GM23338 (cell line): ENCODE results near the gene MYO1D. TPM values are rescaled to one million over a fixed set of nuclear protein-coding genes. Genes with fewer than 3 reads are reported as not detected.

Experiments used
- ATAC-seq: fragments of 200-7000 bp; cut with Tn5 transposase; 3 replicates; pipeline ENCODE4 v1.9.1; 2020
- DNase-seq: peaks from one replicate; pipeline ENCODE4 v3.0.0-alpha.2; 2015; ENCODE audit warnings: low spot score
- H2AFZ ChIP-seq: fragments of 200-600 bp; sonication (generic); 2 replicates; pipeline ENCODE4 v1.8.0; 2016; ENCODE audit warnings: antibody characterized with exemption, mild to moderate bottlenecking, moderate library complexity
- H3F3A ChIP-seq: fragments of 200-600 bp; sonication (generic); replicated peaks from 2 replicates; pipeline ENCODE4 v1.8.0; 2017; ENCODE audit warnings: antibody characterized with exemption, mixed run types, low read depth
- H3K27ac ChIP-seq: fragments of 200-600 bp; sonication (generic); 2 replicates; pipeline ENCODE4 v1.6.1; 2016; ENCODE audit warnings: low read depth
- H3K27me3 ChIP-seq: fragments of 200-600 bp; sonication (generic); 2 replicates; pipeline ENCODE4 v1.8.0; 2016; ENCODE audit warnings: mild to moderate bottlenecking, mixed run types, moderate library complexity; ENCODE audit not compliant: insufficient read depth
- H3K36me3 ChIP-seq: fragments of 200-600 bp; sonication (generic); 2 replicates; pipeline ENCODE4 v1.8.0; 2016; ENCODE audit warnings: mild to moderate bottlenecking; ENCODE audit not compliant: insufficient read depth
- H3K4me1 ChIP-seq: fragments of 200-600 bp; sonication (generic); 2 replicates; pipeline ENCODE4 v1.8.0; 2016; ENCODE audit warnings: mild to moderate bottlenecking, moderate library complexity; ENCODE audit not compliant: insufficient read depth
- H3K4me2 ChIP-seq: fragments of 200-600 bp; sonication (generic); 2 replicates; pipeline ENCODE4 v1.7.1; 2017; ENCODE audit warnings: mixed run types
- H3K4me3 ChIP-seq: fragments of 200-600 bp; sonication (generic); 2 replicates; pipeline ENCODE4 v1.6.1; 2016; ENCODE audit warnings: mixed run types
- H3K79me2 ChIP-seq: fragments of 200-600 bp; sonication (generic); replicated peaks from 2 replicates; pipeline ENCODE4 v1.8.0; 2017; ENCODE audit warnings: mild to moderate bottlenecking; ENCODE audit not compliant: insufficient read depth
- H3K9me2 ChIP-seq: fragments of 200-600 bp; sonication (generic); 2 replicates; pipeline ENCODE4 v1.8.0; 2017; ENCODE audit not compliant: insufficient read depth
- H4K20me1 ChIP-seq: fragments of 200-600 bp; sonication (generic); replicated peaks from 2 replicates; pipeline ENCODE4 v1.8.0; 2017; ENCODE audit warnings: mild to moderate bottlenecking; ENCODE audit not compliant: insufficient read depth
- H3K27ac Mint-ChIP-seq: 2 replicates; pipeline ENCODE4 v1.8.0; 2020; ENCODE audit warnings: inconsistent platforms, mild to moderate bottlenecking, moderate library complexity, mixed read lengths
- H3K27me3 Mint-ChIP-seq: 3 replicates; pipeline ENCODE4 v1.8.0; 2022; ENCODE audit warnings: low read depth, mild to moderate bottlenecking, moderate library complexity, mixed read lengths, inconsistent platforms; ENCODE audit not compliant: insufficient read depth, poor library complexity
- H3K36me3 Mint-ChIP-seq: 3 replicates; pipeline ENCODE4 v1.8.0; 2021; ENCODE audit warnings: low read depth, mild to moderate bottlenecking, inconsistent platforms, moderate library complexity, mixed read lengths
- H3K4me1 Mint-ChIP-seq: 3 replicates; pipeline ENCODE4 v1.8.0; 2020; ENCODE audit warnings: mild to moderate bottlenecking, inconsistent platforms, mixed read lengths
- H3K4me3 Mint-ChIP-seq: 3 replicates; pipeline ENCODE4 v1.8.0; 2021; ENCODE audit warnings: moderate library complexity, mild to moderate bottlenecking, inconsistent platforms, mixed read lengths
- H3K9me3 Mint-ChIP-seq: 3 replicates; pipeline ENCODE4 v1.8.0; 2020; ENCODE audit warnings: moderate library complexity, mild to moderate bottlenecking, inconsistent platforms, mixed read lengths
- EZH2 ChIP-seq: fragments of 200-600 bp; sonication (generic); IDR thresholded peaks from one replicate; pipeline ENCODE4 v1.8.0; 2017; ENCODE audit warnings: antibody characterized with exemption, mild to moderate bottlenecking, low read depth; ENCODE audit not compliant: unreplicated experiment
- JUNB ChIP-seq: IDR thresholded peaks from one replicate; pipeline ENCODE4 v1.6.1; 2016; ENCODE audit warnings: antibody characterized with exemption; ENCODE audit not compliant: unreplicated experiment
- NANOG ChIP-seq: IDR thresholded peaks from 2 replicates; pipeline ENCODE4 v1.6.1; 2016; ENCODE audit warnings: antibody characterized with exemption, borderline replicate concordance
- STAT1 ChIP-seq: IDR thresholded peaks from one replicate; pipeline ENCODE4 v1.6.1; 2016; ENCODE audit warnings: antibody characterized with exemption; ENCODE audit not compliant: unreplicated experiment
- polyA plus RNA-seq: library from polyadenylated mRNA; unstranded; fragments of >200 nt; fragmentation: Nextera tagmentation; extraction: Ambion mirVana; gene quantifications from 2 replicates; pipeline ENCODE4 v1.2.1, GENCODE V29; 2016
- total RNA-seq: library from RNA; depleted of rRNA; stranded (reverse); fragments of >200 nt; shearing (Covaris generic); gene quantifications from 2 replicates; pipeline ENCODE4 v1.2.3, GENCODE V29; 2014
- TF ChIP-seq, protein P1 (sequence below): fragments of 250-450 bp; sonication (Bioruptor Pico); IDR thresholded peaks from 2 replicates; pipeline ENCODE4 v1.5.0; 2020; ENCODE audit warnings: mild to moderate bottlenecking, moderate library complexity
- TF ChIP-seq, protein P2 (sequence below), 2 experiments: fragments of 200-600 bp in 1 of 2; sonication (generic) in 1 of 2; conservative IDR thresholded peaks; 2 replicates each; pipeline versions ENCODE4 v1.5.1 to v1.6.1; 2016 to 2017; ENCODE audit warnings: antibody characterized with exemption in 2 of 2, low read depth in 2 of 2, mild to moderate bottlenecking in 2 of 2, moderate library complexity in 1 of 2

The MYO1D gene
- total and polyA plus RNA-seq, 2 experiments from 2014 or later: 8.6 to 28.6 TPM

DNA sequence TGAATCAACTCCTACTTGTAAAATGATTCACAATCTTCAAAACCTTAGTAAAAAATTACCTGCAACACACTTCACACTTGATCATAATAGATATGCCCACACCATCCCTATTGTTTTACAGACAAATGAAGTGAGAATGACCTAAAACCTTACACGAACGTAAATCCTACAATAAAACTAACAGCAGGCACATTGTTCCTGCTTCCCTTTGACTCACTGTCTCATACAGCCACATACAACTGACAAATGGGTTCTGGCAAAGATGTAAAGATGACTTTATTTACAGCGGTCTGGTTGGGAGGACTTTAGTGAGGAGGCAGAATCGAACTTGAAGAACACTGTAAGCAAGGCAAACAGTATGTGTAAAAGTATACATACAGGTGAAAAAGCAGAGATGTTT is 188.7 kb downstream of the MYO1D start (continued):
- TF ChIP-seq, protein P1, sequence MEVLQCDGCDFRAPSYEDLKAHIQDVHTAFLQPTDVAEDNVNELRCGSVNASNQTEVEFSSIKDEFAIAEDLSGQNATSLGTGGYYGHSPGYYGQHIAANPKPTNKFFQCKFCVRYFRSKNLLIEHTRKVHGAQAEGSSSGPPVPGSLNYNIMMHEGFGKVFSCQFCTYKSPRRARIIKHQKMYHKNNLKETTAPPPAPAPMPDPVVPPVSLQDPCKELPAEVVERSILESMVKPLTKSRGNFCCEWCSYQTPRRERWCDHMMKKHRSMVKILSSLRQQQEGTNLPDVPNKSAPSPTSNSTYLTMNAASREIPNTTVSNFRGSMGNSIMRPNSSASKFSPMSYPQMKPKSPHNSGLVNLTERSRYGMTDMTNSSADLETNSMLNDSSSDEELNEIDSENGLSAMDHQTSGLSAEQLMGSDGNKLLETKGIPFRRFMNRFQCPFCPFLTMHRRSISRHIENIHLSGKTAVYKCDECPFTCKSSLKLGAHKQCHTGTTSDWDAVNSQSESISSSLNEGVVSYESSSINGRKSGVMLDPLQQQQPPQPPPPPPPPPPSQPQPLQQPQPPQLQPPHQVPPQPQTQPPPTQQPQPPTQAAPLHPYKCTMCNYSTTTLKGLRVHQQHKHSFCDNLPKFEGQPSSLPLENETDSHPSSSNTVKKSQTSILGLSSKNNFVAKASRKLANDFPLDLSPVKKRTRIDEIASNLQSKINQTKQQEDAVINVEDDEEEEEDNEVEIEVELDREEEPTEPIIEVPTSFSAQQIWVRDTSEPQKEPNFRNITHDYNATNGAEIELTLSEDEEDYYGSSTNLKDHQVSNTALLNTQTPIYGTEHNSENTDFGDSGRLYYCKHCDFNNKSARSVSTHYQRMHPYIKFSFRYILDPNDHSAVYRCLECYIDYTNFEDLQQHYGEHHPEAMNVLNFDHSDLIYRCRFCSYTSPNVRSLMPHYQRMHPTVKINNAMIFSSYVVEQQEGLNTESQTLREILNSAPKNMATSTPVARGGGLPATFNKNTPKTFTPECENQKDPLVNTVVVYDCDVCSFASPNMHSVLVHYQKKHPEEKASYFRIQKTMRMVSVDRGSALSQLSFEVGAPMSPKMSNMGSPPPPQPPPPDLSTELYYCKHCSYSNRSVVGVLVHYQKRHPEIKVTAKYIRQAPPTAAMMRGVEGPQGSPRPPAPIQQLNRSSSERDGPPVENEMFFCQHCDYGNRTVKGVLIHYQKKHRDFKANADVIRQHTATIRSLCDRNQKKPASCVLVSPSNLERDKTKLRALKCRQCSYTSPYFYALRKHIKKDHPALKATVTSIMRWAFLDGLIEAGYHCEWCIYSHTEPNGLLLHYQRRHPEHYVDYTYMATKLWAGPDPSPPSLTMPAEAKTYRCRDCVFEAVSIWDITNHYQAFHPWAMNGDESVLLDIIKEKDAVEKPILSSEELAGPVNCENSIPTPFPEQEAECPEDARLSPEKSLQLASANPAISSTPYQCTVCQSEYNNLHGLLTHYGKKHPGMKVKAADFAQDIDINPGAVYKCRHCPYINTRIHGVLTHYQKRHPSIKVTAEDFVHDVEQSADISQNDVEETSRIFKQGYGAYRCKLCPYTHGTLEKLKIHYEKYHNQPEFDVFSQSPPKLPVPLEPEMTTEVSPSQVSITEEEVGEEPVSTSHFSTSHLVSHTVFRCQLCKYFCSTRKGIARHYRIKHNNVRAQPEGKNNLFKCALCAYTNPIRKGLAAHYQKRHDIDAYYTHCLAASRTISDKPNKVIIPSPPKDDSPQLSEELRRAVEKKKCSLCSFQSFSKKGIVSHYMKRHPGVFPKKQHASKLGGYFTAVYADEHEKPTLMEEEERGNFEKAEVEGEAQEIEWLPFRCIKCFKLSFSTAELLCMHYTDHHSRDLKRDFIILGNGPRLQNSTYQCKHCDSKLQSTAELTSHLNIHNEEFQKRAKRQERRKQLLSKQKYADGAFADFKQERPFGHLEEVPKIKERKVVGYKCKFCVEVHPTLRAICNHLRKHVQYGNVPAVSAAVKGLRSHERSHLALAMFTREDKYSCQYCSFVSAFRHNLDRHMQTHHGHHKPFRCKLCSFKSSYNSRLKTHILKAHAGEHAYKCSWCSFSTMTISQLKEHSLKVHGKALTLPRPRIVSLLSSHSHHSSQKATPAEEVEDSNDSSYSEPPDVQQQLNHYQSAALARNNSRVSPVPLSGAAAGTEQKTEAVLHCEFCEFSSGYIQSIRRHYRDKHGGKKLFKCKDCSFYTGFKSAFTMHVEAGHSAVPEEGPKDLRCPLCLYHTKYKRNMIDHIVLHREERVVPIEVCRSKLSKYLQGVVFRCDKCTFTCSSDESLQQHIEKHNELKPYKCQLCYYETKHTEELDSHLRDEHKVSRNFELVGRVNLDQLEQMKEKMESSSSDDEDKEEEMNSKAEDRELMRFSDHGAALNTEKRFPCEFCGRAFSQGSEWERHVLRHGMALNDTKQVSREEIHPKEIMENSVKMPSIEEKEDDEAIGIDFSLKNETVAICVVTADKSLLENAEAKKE (CRISPR knock-in tag): no peak

DNA sequence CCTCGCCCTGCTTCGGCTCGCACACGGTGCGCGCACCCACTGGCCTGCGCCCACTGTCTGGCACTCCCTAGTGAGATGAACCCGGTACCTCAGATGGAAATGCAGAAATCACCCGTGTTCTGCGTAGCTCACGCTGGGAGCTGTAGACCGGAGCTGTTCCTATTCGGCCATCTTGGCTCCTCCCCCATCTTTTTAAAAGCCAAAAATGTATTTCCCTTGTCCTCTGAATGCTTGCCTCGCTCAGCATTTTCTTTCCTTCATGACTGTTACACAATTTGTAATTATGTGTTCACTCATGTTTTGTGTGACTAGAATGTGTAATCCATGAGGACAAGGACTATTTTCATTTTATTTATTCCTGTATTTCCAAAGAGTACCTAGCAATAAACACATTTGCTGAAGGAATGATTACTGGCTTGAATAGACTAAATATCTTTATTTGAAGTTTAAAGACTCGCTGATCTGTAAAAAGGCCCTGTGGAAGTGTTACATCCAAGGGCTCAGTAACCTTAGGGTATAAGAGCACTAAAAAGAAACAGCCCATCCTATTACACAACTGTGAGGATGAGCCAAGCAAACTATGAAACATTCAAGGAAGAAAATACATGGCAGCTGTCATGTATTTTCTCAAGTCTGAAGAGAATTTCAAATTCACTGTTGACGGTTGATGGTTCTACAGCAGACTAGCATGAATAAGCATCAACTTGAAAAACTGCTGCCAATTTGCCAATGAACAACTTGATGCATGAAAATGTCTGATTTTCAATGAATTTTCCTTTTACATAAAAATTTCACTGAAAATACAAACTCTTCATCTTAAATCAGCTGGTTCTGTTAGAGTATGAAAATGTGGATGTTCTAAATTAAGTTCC is 192.6 kb downstream of the MYO1D start:
- Histone ChIP-seq H3K36me3 (no peaks in the 10 kb centered on the region), H3K4me2 (peak overlapping the region; percentile 46; the same call in 1 of the 2 replicates), H3F3A (no peaks in the 10 kb centered on the region), H3K27me3 (no peaks in the 10 kb centered on the region), H3K9me2 (0 out of 2 replicates have a peak, but pooled peaks cover 3% of the 10 kb centered on the region), H2AFZ (peak overlapping the region; percentile 3; the same call in 1 of the 2 replicates), H3K4me3 (peak overlapping the region; percentile 30), H3K79me2 (no peaks in the 10 kb centered on the region), H4K20me1 (no peaks in the 10 kb centered on the region), H3K4me1 (no peaks in the 10 kb centered on the region), H3K27ac (peak overlapping the region; percentile 1; the same call in 1 of the 2 replicates)
- Mint-ChIP-seq H3K27me3 (no peaks in the 10 kb centered on the region), H3K4me3 (peak overlapping the region; percentile 53), H3K36me3 (peaks cover 14% of the 10 kb centered on the region; the same call in 2 of the 3 replicates), H3K4me1 (peaks cover 8% of the 10 kb centered on the region), H3K9me3 (peaks cover 20% of the 10 kb centered on the region), H3K27ac (peak overlapping the region; percentile 70; the same call in 1 of the 2 replicates)
- DNase-seq (no peak), ATAC-seq (no peak)
- TF ChIP-seq STAT1: no peak
- TF ChIP-seq, protein P2, sequence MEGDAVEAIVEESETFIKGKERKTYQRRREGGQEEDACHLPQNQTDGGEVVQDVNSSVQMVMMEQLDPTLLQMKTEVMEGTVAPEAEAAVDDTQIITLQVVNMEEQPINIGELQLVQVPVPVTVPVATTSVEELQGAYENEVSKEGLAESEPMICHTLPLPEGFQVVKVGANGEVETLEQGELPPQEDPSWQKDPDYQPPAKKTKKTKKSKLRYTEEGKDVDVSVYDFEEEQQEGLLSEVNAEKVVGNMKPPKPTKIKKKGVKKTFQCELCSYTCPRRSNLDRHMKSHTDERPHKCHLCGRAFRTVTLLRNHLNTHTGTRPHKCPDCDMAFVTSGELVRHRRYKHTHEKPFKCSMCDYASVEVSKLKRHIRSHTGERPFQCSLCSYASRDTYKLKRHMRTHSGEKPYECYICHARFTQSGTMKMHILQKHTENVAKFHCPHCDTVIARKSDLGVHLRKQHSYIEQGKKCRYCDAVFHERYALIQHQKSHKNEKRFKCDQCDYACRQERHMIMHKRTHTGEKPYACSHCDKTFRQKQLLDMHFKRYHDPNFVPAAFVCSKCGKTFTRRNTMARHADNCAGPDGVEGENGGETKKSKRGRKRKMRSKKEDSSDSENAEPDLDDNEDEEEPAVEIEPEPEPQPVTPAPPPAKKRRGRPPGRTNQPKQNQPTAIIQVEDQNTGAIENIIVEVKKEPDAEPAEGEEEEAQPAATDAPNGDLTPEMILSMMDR (conservative IDR thresholded peaks at IDR 0.05; ENCODE audit: low read depth in 2 of 2): no peak
- no peak for TF ChIP-seq JUNB
- TF ChIP-seq NANOG: no peak
- TF ChIP-seq EZH2: no peak
